ENCODE measurements around the gene STRBP. TPM values are rescaled to one million over a fixed set of nuclear protein-coding genes. Genes with fewer than 3 reads are reported as not detected.

The STRBP gene
- total RNA-seq, 1 donor from 2014 or later = 14.9 TPM

- intact Hi-C loops (cut with micrococcal nuclease) = no loop called here
These were observed 162.9 kb downstream of the STRBP start for GRCh38 chr9:123105490-123105889.

DNA sequence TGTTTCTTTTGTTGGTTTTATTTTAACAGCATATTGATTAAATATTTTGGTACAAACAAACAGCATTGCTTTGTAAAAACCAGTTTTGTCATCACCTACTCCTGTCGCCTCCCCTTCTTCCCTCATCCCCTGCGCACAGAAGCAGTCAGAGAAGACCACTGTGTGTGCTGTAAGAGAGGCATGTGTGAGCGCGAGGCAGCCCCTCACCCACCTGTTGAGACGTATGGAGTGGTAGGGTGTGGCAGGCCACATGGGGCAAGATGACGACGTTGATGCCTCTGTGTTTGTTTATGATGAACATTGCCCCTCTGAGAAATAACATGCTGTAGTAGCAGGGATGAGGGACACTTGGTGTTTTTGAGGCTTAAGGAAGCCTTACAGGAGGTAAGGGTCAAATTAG lies 163.6 kb downstream of the STRBP start:
- intact Hi-C loops (cut with micrococcal nuclease) = no loop called here

GRCh38 chr9:123102375-123103113 lies 165.8 kb downstream of the STRBP start:
- intact Hi-C loops (cut with micrococcal nuclease) = loop anchor here (1.0 kb wide), 3 partner anchors 123 to 283 kb away; no protein-coding TSS in a partner anchor

- intact Hi-C loops (cut with micrococcal nuclease) = no loop called here
These were observed 168.8 kb downstream of the STRBP start for GRCh38 chr9:123099548-123099947.

DNA sequence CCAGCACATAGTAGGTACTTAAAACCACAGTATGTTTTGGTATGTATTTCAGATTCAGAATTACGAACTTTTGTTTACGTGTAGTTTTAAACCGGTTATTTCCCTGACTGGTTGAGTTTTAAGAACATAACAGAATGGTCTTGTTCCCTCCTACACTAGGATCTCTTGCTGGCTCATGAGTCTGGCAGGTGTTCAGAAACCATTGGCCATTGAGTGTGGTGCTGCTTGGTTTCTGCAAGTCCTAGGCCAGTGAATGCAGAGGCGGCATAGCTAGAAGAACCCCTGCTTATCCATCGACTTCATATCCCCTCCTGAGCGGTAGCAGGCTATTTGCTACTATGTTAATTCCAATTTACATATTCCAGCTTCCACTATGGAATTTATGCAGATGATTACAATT lies 169.3 kb downstream of the STRBP start:
- intact Hi-C loops (cut with micrococcal nuclease) = no loop called here

DNA sequence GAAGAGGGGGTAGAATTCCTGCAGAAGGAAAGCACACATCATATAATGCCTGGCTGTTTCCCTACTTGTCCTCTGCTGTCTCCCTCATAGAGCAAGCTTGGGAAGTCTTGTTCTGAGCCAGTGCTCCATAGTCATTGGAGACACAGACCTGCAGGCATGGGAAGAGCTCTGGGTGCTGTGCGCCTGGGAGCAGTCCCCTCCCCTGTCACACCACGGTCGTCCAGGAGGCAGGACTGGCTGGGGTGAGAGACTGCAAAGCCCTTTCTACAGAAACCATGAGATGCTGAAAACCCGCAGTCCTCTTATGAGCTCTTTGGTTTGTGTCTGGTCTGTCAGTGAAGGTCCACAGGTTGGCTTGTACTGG lies 170.3 kb downstream of the STRBP start:
- intact Hi-C loops (cut with micrococcal nuclease) = no loop called here

GRCh38 chr9:123097430-123098095 lies 170.8 kb downstream of the STRBP start:
- intact Hi-C loops (cut with micrococcal nuclease) = no loop called here

DNA sequence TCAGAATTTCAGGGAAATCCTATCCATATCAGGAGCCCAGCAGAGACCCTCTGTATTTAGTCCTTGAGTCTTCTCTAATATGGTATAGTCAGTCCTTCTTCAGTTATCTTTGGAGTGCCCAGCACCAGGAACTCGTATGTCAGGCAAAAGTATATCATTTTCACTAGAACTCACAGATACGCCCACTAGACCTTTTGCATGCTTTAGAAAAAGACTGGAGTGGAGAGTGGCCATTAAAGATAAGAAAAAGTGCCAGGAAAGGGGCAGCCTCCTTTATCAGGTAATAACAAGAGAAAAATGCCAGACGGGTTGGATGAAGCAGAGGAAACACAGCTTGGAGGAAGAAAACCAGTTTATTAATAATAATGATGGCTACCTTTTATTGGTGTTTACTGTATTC lies 171.4 kb downstream of the STRBP start:
- intact Hi-C loops (cut with micrococcal nuclease) = no loop called here

- intact Hi-C loops (cut with micrococcal nuclease) = no loop called here
These were observed 175.2 kb downstream of the STRBP start for GRCh38 chr9:123093141-123093540.

GRCh38 chr9:123091459-123091858 lies 176.9 kb downstream of the STRBP start:
- intact Hi-C loops (cut with micrococcal nuclease) = no loop called here

- intact Hi-C loops (cut with micrococcal nuclease) = no loop called here
These were observed 177.4 kb downstream of the STRBP start for GRCh38 chr9:123090956-123091355.

- intact Hi-C loops (cut with micrococcal nuclease) = no loop called here
These were observed 178.0 kb downstream of the STRBP start for GRCh38 chr9:123090198-123090896.

GRCh38 chr9:123089790-123090189 lies 178.6 kb downstream of the STRBP start:
- intact Hi-C loops (cut with micrococcal nuclease) = no loop called here

DNA sequence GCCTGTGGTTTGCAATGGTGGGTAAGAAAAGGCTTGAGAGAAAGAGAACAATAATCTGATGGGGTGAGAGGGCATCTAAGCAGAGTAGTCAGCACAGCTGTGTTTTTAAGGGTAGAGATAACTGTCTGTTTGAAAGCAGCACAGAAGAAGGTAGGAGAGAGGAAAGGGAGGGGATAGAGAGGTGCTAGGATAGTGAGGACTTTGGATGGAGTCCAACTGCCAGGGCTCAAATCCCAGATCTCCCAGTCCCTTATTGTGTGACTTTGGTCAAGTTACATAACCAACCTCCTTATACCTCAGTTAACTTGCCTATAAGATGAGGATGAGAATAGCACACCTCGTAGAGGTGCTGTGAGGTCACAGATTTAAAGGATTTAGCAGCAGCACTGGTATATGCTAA lies 179.3 kb downstream of the STRBP start:
- intact Hi-C loops (cut with micrococcal nuclease) = no loop called here

GRCh38 chr9:123087359-123087888 lies 181.0 kb downstream of the STRBP start:
- intact Hi-C loops (cut with micrococcal nuclease) = no loop called here

GRCh38 chr9:123085916-123086315 lies 182.5 kb downstream of the STRBP start:
- intact Hi-C loops (cut with micrococcal nuclease) = no loop called here

- intact Hi-C loops (cut with micrococcal nuclease) = loop anchor here (5.0 kb wide), 1 partner anchor 183 kb away; the partner anchor contains the start of gene STRBP
These were observed 184.1 kb downstream of the STRBP start for GRCh38 chr9:123084256-123084655.

GRCh38 chr9:123083680-123084079 lies 184.7 kb downstream of the STRBP start:
- intact Hi-C loops (cut with micrococcal nuclease) = loop anchor here (5.0 kb wide), 1 partner anchor 184 kb away; the partner anchor contains the start of gene STRBP

GRCh38 chr9:123081824-123082223 lies 186.6 kb downstream of the STRBP start:
- intact Hi-C loops (cut with micrococcal nuclease) = loop anchor here (1.0 to 5.0 kb wide), 3 partner anchors 143 to 268 kb away; partner anchors contain the start of gene STRBP

GRCh38 chr9:123080444-123080843 lies 187.9 kb downstream of the STRBP start:
- intact Hi-C loops (cut with micrococcal nuclease) = loop anchor here (5.0 kb wide), 1 partner anchor 187 kb away; the partner anchor contains the start of gene STRBP

- intact Hi-C loops (cut with micrococcal nuclease) = no loop called here
These were observed 193.8 kb downstream of the STRBP start for GRCh38 chr9:123074628-123075027.

- intact Hi-C loops (cut with micrococcal nuclease) = no loop called here
These were observed 194.4 kb downstream of the STRBP start for GRCh38 chr9:123073991-123074422.
